ENCODE results near the gene ATP1A1.

DNA sequence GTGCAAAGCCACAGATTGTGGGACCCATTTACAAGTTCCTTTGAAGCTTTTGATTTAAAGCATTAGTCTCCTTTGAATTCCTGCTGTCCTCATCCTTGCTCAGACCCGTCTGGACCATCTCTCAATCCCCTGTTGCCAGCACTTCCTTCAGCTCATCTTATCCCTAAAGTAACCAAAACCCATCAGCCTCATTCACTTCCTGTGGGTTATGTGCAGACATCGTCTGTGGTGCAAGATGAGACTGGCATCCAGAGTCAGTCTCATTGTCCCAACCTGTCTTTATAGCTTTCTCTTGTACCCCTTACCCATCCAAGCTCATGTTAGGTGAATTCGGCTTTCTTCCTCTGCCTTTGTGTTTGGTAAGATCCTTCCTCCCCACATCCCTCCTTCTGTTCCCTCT is 29.3 kb downstream of the ATP1A1 start:
- TF ChIP-seq EP300 (IDR thresholded peaks at IDR 0.05) (no peak), FOXS1 (CRISPR knock-in tag; IDR thresholded peaks at IDR 0.05) (no peak), HOXA7 (CRISPR knock-in tag; IDR thresholded peaks at IDR 0.05) (no peak)
- TF ChIP-seq, protein P1, sequence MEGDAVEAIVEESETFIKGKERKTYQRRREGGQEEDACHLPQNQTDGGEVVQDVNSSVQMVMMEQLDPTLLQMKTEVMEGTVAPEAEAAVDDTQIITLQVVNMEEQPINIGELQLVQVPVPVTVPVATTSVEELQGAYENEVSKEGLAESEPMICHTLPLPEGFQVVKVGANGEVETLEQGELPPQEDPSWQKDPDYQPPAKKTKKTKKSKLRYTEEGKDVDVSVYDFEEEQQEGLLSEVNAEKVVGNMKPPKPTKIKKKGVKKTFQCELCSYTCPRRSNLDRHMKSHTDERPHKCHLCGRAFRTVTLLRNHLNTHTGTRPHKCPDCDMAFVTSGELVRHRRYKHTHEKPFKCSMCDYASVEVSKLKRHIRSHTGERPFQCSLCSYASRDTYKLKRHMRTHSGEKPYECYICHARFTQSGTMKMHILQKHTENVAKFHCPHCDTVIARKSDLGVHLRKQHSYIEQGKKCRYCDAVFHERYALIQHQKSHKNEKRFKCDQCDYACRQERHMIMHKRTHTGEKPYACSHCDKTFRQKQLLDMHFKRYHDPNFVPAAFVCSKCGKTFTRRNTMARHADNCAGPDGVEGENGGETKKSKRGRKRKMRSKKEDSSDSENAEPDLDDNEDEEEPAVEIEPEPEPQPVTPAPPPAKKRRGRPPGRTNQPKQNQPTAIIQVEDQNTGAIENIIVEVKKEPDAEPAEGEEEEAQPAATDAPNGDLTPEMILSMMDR (IDR thresholded peaks at IDR 0.05): no peak
- TF ChIP-seq, protein P2, sequence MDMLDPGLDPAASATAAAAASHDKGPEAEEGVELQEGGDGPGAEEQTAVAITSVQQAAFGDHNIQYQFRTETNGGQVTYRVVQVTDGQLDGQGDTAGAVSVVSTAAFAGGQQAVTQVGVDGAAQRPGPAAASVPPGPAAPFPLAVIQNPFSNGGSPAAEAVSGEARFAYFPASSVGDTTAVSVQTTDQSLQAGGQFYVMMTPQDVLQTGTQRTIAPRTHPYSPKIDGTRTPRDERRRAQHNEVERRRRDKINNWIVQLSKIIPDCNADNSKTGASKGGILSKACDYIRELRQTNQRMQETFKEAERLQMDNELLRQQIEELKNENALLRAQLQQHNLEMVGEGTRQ (IDR thresholded peaks at IDR 0.05): no peak

Data from A549 (cell line).